Measurements from ENCODE around the gene COL25A1.

DNA sequence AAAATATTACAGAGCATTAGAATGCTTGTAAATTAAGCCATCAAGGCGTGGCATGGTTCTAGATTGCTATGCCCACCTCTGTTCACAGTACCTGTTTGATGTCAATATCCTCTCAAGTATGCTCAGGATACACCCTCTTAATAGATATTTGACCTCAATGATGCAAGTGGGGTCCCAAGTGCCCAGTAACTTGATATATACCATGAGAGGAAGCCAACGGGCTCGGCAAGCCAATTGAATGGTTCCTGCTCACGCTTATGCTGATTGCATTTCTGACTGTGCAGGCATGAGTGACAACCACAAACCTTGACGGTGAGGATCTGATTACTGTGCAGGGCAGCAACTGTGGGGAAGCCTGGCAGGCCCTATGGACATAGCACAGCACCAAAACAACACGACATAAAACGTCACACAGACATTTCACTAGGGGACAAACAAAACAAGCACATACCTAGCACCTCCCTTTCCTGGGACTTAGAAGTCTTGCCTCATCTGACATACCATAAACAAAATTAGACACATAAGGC lies 360.5 kb downstream of the COL25A1 start:
- TF ChIP-seq, protein P1, sequence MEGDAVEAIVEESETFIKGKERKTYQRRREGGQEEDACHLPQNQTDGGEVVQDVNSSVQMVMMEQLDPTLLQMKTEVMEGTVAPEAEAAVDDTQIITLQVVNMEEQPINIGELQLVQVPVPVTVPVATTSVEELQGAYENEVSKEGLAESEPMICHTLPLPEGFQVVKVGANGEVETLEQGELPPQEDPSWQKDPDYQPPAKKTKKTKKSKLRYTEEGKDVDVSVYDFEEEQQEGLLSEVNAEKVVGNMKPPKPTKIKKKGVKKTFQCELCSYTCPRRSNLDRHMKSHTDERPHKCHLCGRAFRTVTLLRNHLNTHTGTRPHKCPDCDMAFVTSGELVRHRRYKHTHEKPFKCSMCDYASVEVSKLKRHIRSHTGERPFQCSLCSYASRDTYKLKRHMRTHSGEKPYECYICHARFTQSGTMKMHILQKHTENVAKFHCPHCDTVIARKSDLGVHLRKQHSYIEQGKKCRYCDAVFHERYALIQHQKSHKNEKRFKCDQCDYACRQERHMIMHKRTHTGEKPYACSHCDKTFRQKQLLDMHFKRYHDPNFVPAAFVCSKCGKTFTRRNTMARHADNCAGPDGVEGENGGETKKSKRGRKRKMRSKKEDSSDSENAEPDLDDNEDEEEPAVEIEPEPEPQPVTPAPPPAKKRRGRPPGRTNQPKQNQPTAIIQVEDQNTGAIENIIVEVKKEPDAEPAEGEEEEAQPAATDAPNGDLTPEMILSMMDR (IDR thresholded peaks at IDR 0.05), result no peak
- TF ChIP-seq POLR2A (IDR thresholded peaks at IDR 0.05), result no peak
